Fibroblast of skin of scalp (primary cell): ENCODE data around the gene C1QTNF9. TPM values are rescaled to one million over a fixed set of nuclear protein-coding genes. Genes with fewer than 3 reads are reported as not detected.
"Not testable (repeated sequence)": the region's sequence is repeated elsewhere in the genome, so short reads cannot be mapped to it uniquely, and the experiment has no call there.

Source experiments
- DNase-seq: peaks from one replicate; pipeline ENCODE4 v3.0.0-alpha.2; 2013
- polyA plus RNA-seq, 2 experiments: library from polyadenylated mRNA; unstranded; fragments of 120-200 nt; gene quantifications; one replicate each; pipeline ENCODE4 v1.2.1, GENCODE V29; 2013; ENCODE audit not compliant: insufficient read length in 2 of 2

C1QTNF9 gene
- not detected for polyA plus RNA-seq (2013, experiment 1 of 2; ENCODE audit: insufficient read length)
- polyA plus RNA-seq (2013, experiment 2 of 2; ENCODE audit: insufficient read length), result not detected

- not testable (repeated sequence) for DNase-seq
Observed at GRCh38 chr13:24309300-24309699, at the start of gene C1QTNF9. Gene C1QTNF9 (plus strand): TSS chr13:24309580. CDS start chr13:24316004, 6,424 bp downstream.

- DNase-seq, result no peak
Observed at GRCh38 chr13:24261566-24261965, 47.8 kb upstream of the C1QTNF9 start.

DNA sequence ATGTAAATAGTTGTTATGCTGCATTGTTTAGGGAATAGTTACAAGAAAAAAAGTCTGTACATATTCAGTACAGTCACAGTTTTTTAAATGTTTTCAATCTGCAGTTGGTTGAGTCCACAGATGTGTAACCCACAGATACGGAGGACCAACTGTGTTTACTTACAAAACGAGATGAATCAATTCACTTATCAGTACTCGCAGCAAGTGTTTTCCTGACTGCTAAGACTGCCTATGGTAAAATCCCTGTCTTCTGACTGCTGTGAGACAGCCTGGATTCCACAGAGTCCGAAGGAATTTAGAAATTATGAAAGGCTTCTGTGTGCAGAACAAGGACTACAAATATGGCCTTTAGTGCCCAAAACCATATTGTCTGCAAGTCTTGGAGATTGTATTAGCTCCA, 45.7 kb upstream of the C1QTNF9 start:
- peak; percentile 30 for DNase-seq

DNA sequence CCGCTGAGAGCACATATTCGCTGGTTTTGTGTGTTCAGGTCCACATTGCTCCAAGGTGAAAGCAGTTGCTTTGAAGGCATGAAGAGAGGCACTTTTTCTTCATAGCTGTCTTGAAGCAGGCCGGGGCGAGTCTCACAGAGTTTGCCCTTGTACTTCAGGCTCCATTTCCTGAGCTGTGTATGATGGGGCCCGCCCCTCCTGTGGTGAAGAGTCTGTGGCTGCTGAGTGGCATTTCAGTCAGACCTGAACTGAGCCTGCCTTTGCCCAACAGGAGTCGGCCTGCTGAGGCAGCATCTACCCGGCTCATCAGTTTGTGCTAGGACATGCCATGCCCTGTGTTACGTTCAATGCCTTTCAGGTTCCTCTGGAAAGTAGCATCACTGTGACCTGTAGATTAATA, 44.4 kb upstream of the C1QTNF9 start:
- no peak for DNase-seq

GRCh38 chr13:24265453-24265852, 43.9 kb upstream of the C1QTNF9 start:
- no peak for DNase-seq

- DNase-seq, result no peak
Observed at GRCh38 chr13:24267274-24267673, 42.1 kb upstream of the C1QTNF9 start.

DNA sequence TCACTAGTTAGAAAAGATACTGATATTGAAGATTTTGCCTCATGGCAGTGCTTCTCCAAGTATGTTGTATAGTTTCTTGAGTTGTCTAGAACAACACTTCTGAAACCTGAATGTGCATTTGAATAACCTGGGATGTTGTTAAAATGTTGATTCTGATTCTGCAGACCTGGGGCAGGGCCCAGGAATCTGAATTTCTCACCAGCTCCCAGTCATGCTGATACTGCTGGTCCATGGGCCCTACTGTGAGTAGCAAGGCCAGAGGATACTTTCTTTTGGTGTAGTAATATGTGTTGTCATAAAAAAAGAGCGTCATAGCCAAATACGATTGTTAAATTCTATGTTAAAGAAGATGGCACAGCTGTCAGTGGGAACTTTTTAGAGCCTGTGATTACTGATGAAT, 41.6 kb upstream of the C1QTNF9 start:
- DNase-seq, result no peak

DNA sequence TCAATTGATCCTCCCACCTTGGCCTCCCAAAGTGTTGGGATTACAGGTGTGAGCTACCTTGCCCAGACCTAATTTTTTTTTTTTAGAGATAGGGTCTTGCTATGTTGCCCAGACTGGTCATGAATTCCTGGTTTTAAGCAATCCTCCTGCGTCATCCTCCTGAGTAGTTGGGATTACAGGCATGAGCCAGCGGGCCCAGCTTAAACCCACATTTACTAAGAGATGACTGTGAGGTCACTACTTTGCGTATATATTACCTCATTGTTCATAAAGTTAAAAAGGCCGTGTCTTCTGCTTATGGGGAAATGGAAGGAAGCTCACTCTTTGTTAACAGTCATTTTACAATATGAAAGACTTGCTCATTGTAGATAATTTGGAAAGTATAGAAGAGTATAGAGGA, 39.6 kb upstream of the C1QTNF9 start:
- no peak for DNase-seq

- DNase-seq, result peak; percentile 38
Observed at GRCh38 chr13:24270639-24271141, 38.7 kb upstream of the C1QTNF9 start.

GRCh38 chr13:24271231-24271600, 38.2 kb upstream of the C1QTNF9 start:
- no peak for DNase-seq

- peak; percentile 76 for DNase-seq
Observed at GRCh38 chr13:24271601-24272451, 37.6 kb upstream of the C1QTNF9 start.

GRCh38 chr13:24272452-24273161, 36.8 kb upstream of the C1QTNF9 start:
- DNase-seq, result no peak

- no peak for DNase-seq
Observed at GRCh38 chr13:24273926-24274325, 35.5 kb upstream of the C1QTNF9 start.

DNA sequence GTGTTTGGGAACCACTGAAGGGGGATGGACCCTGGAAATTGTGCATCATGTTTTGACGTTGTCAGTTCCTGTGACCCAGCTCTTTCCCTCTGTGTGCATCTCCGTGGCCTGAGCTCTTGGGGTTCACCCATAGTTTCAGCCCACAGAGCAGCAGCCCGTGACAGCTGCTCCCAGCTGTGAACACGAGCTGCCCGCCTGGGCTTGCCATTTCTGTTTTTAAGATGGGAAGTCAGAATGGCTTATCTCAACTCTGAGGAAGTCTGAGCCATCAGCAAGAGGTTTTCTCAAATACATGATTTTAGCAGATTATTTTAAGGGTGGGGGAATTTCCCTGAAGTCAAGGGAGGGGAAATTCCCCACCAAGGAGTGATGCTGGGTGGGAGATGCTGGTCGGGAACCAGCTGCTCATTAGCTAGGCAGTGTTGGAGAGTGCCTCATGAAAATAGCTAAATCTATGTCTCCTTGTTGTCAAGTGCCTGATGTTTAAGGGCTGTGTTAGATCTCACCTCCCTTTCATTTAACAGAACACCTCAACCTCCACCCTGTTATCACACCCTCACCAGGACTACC, 34.8 kb upstream of the C1QTNF9 start:
- no peak for DNase-seq

DNA sequence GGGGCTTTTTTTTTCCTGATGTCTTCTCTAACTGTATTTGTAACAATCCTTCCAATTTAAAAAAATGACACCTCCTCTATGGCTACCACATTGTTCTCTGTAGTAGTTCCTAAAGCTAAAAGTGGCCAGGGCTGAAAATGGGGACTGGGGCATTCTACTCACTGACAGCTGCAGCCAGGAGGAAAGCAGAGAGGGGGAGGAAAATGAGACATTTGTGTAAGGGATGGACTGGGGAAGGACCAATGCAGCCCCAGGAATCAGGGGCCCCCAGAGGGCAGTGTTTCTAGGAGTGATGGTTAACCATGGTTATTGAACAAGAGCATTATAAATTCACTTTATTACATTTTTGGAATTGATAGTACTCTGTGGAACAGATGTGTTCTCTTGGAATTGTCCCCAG, 34.3 kb upstream of the C1QTNF9 start:
- no peak for DNase-seq

GRCh38 chr13:24276306-24276705, 33.1 kb upstream of the C1QTNF9 start:
- no peak for DNase-seq

GRCh38 chr13:24276861-24277260, 32.5 kb upstream of the C1QTNF9 start:
- DNase-seq, result no peak

DNA sequence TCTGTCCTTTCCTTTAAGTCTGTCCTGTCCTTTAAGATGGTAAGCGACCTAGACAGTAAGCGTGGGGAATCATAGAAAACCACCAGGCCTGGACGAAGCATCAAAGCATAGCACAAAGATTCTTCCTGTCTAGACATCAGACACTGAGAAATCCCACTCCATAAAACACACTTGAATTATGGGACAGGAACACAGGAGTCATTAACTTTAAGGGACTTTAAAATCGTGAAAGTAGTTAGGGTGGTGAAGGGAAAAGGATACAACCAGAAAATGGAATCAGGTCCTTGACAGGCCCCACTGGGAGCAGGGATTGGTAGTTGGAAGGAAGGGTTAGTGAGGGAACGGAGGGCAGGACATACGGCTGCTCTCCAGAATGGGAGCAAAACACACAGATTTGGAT, 31.6 kb upstream of the C1QTNF9 start:
- no peak for DNase-seq

GRCh38 chr13:24279327-24280110, 29.9 kb upstream of the C1QTNF9 start:
- DNase-seq, result no peak

DNA sequence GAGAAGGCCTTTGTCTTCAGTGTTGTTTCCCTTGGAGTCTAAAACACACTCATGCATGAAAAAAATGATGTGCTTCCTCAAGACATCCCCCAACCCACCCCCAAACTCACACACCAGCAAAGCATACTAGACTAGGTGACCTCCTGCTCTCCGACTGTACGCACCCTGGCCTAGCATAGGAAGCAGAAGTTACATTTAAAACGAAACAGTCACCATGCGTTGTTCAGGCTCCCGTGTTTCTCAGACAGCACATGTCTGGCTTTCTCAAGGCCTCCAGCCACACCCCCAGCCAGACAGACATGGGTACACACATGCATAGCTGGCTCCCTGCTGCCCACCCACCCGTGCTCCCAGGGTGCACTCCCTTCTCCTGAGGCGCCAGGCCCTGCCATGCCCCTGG, 28.7 kb upstream of the C1QTNF9 start:
- no peak for DNase-seq

DNA sequence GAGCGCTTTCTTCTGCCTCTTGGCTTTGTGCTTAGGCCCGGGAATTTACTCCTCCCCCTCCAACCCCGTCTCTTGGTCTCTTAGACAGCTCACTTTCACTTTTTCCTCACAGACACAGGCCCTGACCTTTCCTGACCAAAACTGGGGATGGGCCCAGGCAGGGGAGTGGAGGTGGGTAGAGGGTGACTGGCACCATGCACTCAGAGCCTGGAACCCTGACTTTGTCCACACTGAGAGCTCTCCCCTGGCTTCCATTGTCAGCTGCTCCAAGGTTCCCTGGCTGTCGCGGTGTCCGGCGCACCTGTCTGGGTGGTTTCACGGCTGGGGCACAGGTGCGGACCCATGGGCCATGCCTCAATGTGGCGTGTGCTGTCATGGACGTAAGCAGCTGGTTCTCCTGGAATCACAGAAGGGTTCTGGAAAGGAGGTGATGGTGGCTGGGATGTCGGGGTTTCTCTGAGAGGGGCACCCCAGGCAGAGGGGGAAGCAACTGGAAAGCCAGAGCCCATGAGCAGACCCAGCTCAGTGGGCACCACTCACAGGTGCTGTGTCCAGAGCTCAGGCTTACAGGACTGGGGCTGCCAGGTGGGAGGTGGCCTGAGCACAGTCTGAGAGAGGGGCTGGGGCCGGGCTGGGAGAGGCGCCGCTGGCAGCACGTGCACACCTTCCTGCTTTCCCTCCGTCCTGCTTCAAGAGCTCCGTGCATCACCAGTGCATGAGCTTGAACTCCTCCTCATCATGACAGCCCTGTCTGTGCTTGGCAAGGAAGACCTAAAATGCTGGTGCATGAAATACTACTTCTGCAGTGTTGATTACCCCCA, 28.0 kb upstream of the C1QTNF9 start:
- no peak for DNase-seq

DNA sequence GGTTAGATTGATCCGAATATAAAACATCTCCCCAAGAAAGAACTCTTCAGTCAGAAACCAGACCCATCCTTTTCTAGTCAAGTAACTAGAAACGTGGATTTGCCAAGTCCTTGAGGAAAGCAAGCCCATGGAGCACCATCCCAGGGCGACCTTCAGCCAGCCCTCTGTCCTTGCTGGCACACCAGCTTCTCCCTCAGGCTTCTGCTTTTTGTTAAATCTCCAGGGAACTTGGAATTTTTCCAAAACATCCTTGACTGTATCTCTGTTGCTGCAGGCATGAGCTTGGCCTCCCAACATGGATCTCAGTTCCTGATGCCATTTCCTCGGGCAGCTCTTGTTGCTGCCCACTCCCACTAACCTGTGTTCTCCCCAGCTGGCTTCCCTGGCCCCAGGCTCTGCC, 27.1 kb upstream of the C1QTNF9 start:
- no peak for DNase-seq
